HAP-1 (cell line): ENCODE data around the gene MYL4.
"Not testable (repeated sequence)": the region's sequence is repeated elsewhere in the genome, so short reads cannot be mapped to it uniquely, and the experiment has no call there.

Source experiments
- DNase-seq, 2 experiments: peaks; one replicate each; pipeline ENCODE4 v3.0.0-alpha.2; 2016 to 2020; ENCODE audit warnings: low spot score in 2 of 2
- H3K27me3 ChIP-seq: fragments of 250-450 bp; sonication (Bioruptor Pico); 2 replicates; pipeline ENCODE4 v1.5.1; 2020; ENCODE audit warnings: low read depth, mild to moderate bottlenecking, moderate library complexity
- H3K36me3 ChIP-seq: fragments of 250-450 bp; sonication (Bioruptor Pico); replicated peaks from 2 replicates; pipeline ENCODE4 v1.5.1; 2020; ENCODE audit warnings: mild to moderate bottlenecking
- H3K4me1 ChIP-seq: fragments of 250-450 bp; sonication (Bioruptor Pico); 2 replicates; pipeline ENCODE4 v1.5.1; 2020; ENCODE audit warnings: mild to moderate bottlenecking
- H3K4me3 ChIP-seq: fragments of 250-450 bp; sonication (Bioruptor Pico); 2 replicates; pipeline ENCODE4 v1.5.1; 2020; ENCODE audit warnings: mild to moderate bottlenecking, moderate library complexity
- H3K9me3 ChIP-seq: fragments of 250-450 bp; sonication (Bioruptor Pico); 2 replicates; pipeline ENCODE4 v1.5.1; 2020; ENCODE audit warnings: mild to moderate bottlenecking, moderate library complexity
- in situ Hi-C: fragments of 300-500 bp; cut with MboI; formaldehyde crosslinking; loops from 3 replicates; pipeline ENCODE4 v1.14.3; 2020; ENCODE audit warnings: low sequenced_read_pairs, inconsistent platforms, mixed read lengths

The MYL4 gene

GRCh38 chr17:47204722-47205418, 4.3 kb upstream of the MYL4 start:
- H3K9me3 ChIP-seq = no peaks in the 10 kb centered on the region
- H3K27me3 ChIP-seq = no peaks in the 10 kb centered on the region
- no peak for DNase-seq
- H3K36me3 ChIP-seq = no peaks in the 10 kb centered on the region
- H3K4me3 ChIP-seq = no peak overlapping the region
- in situ Hi-C loops = no loop called here
- H3K4me1 ChIP-seq = no peaks in the 10 kb centered on the region

- no peak overlapping the region for H3K4me3 ChIP-seq
- H3K4me1 ChIP-seq = no peaks in the 10 kb centered on the region
- no peaks in the 10 kb centered on the region for H3K9me3 ChIP-seq
- no peaks in the 10 kb centered on the region for H3K27me3 ChIP-seq
- H3K36me3 ChIP-seq = no peaks in the 10 kb centered on the region
- no peak for DNase-seq
- in situ Hi-C loops = no loop called here
Observed at GRCh38 chr17:47205419-47205963, 3.7 kb upstream of the MYL4 start.

- Histone ChIP-seq H3K27me3 (no peaks in the 10 kb centered on the region), H3K36me3 (no peaks in the 10 kb centered on the region), H3K4me3 (no peak overlapping the region), H3K4me1 (no peaks in the 10 kb centered on the region), H3K9me3 (no peaks in the 10 kb centered on the region)
- DNase-seq = no peak
- in situ Hi-C loops = no loop called here
Observed at GRCh38 chr17:47207143-47208067, 1.7 kb upstream of the MYL4 start.

GRCh38 chr17:47209499-47209898, 351 bp downstream of the MYL4 start:
- no peak for DNase-seq
- no peak overlapping the region for H3K4me3 ChIP-seq
- no peaks in the 10 kb centered on the region for H3K27me3 ChIP-seq
- H3K36me3 ChIP-seq = no peaks in the 10 kb centered on the region
- in situ Hi-C loops = no loop called here
- no peaks in the 10 kb centered on the region for H3K9me3 ChIP-seq
- H3K4me1 ChIP-seq = no peaks in the 10 kb centered on the region

GRCh38 chr17:47210105-47210504, 957 bp downstream of the MYL4 start:
- no peak overlapping the region for H3K4me3 ChIP-seq
- H3K36me3 ChIP-seq = no peaks in the 10 kb centered on the region
- no peaks in the 10 kb centered on the region for H3K9me3 ChIP-seq
- DNase-seq = no peak
- in situ Hi-C loops = no loop called here
- no peaks in the 10 kb centered on the region for H3K4me1 ChIP-seq
- peaks cover 4% of the 10 kb centered on the region for H3K27me3 ChIP-seq

- in situ Hi-C loops = no loop called here
- Histone ChIP-seq H3K9me3 (no peaks in the 10 kb centered on the region), H3K4me3 (no peak overlapping the region), H3K36me3 (no peaks in the 10 kb centered on the region), H3K4me1 (no peaks in the 10 kb centered on the region), H3K27me3 (peaks cover 5% of the 10 kb centered on the region)
- DNase-seq = no peak
Observed at GRCh38 chr17:47210779-47211178, 1.6 kb downstream of the MYL4 start.

GRCh38 chr17:47212458-47212857, 3.3 kb downstream of the MYL4 start:
- H3K27me3 ChIP-seq = peaks cover 5% of the 10 kb centered on the region
- no peaks in the 10 kb centered on the region for H3K4me1 ChIP-seq
- no peaks in the 10 kb centered on the region for H3K9me3 ChIP-seq
- in situ Hi-C loops = no loop called here
- H3K4me3 ChIP-seq = no peak overlapping the region
- H3K36me3 ChIP-seq = no peaks in the 10 kb centered on the region
- no peak for DNase-seq

- in situ Hi-C loops = no loop called here
- Histone ChIP-seq H3K9me3 (no peaks in the 10 kb centered on the region), H3K27me3 (peaks cover 5% of the 10 kb centered on the region), H3K4me1 (no peaks in the 10 kb centered on the region), H3K4me3 (no peak overlapping the region), H3K36me3 (no peaks in the 10 kb centered on the region)
- DNase-seq = no peak
Observed at GRCh38 chr17:47213540-47213939, 4.4 kb downstream of the MYL4 start.

- no peaks in the 10 kb centered on the region for H3K9me3 ChIP-seq
- peaks cover 5% of the 10 kb centered on the region for H3K27me3 ChIP-seq
- no peak overlapping the region for H3K4me3 ChIP-seq
- in situ Hi-C loops = no loop called here
- H3K4me1 ChIP-seq = no peaks in the 10 kb centered on the region
- DNase-seq = no peak
- H3K36me3 ChIP-seq = no peaks in the 10 kb centered on the region
Observed at GRCh38 chr17:47214931-47215330, 5.8 kb downstream of the MYL4 start.

- H3K4me3 ChIP-seq, H3K36me3 ChIP-seq, H3K27me3 ChIP-seq, H3K9me3 ChIP-seq, DNase-seq, in situ Hi-C loops: not testable (repeated sequence)
- peaks cover 10% of the 10 kb centered on the region for H3K4me1 ChIP-seq
Observed at GRCh38 chr17:47216821-47217220, 7.7 kb downstream of the MYL4 start.

GRCh38 chr17:47217279-47217678, 8.1 kb downstream of the MYL4 start:
- H3K4me3 ChIP-seq, in situ Hi-C loops, DNase-seq, H3K27me3 ChIP-seq, H3K9me3 ChIP-seq, H3K36me3 ChIP-seq: not testable (repeated sequence)
- H3K4me1 ChIP-seq = peaks cover 10% of the 10 kb centered on the region

GRCh38 chr17:47218896-47219430, 9.8 kb downstream of the MYL4 start:
- in situ Hi-C loops = no loop called here
- DNase-seq = no peak
- H3K4me1 ChIP-seq = peaks cover 10% of the 10 kb centered on the region
- no peaks in the 10 kb centered on the region for H3K36me3 ChIP-seq
- peaks cover 5% of the 10 kb centered on the region for H3K27me3 ChIP-seq
- 0 out of 2 replicates have a peak, but pooled peaks cover 3% of the 10 kb centered on the region for H3K9me3 ChIP-seq
- no peak overlapping the region for H3K4me3 ChIP-seq

- in situ Hi-C loops = no loop called here
- Histone ChIP-seq H3K4me3 (no peak overlapping the region), H3K36me3 (no peaks in the 10 kb centered on the region), H3K9me3 (0 out of 2 replicates have a peak, but pooled peaks cover 3% of the 10 kb centered on the region), H3K4me1 (peaks cover 10% of the 10 kb centered on the region), H3K27me3 (peaks cover 4% of the 10 kb centered on the region)
- DNase-seq = no peak
Observed at GRCh38 chr17:47219621-47220475, 10.7 kb downstream of the MYL4 start.
